Left renal pelvis (tissue), 4 donors: ENCODE measurements around the gene SAC3D1. TPM values are rescaled to one million over a fixed set of nuclear protein-coding genes. Genes with fewer than 3 reads are reported as not detected.

Source experiments
- DNase-seq, 4 donors: peaks; one replicate each; pipeline ENCODE4 v3.0.0-alpha.2; 2013; ENCODE audit warnings: low read depth in 4 of 4, low spot score in 3 of 4
- polyA plus RNA-seq, 4 donors: library from polyadenylated mRNA; unstranded; fragments of 120-200 nt; gene quantifications; one replicate each; pipeline ENCODE4 v1.2.1, GENCODE V29; 2013; ENCODE audit not compliant: insufficient read length in 4 of 4

SAC3D1 gene
- polyA plus RNA-seq, 4 donors: 10.6 to 19.5 (median 11.3) TPM

GRCh38 chr11:65058419-65059054 is 17.5 kb downstream of the SAC3D1 start, which contains the start of gene NAALADL1:
TSS of gene NAALADL1 (minus strand) at chr11:65058553. CDS start at chr11:65058521, 32 bp downstream.
- no peak for DNase-seq

GRCh38 chr11:65059523-65059922 is 18.5 kb downstream of the SAC3D1 start:
- DNase-seq: no peak

- no peak for DNase-seq
Observed at GRCh38 chr11:65059959-65060824, 19.2 kb downstream of the SAC3D1 start.

- DNase-seq: no peak
Observed at GRCh38 chr11:65060913-65061408, 20.0 kb downstream of the SAC3D1 start.

- no peak for DNase-seq
Observed at GRCh38 chr11:65063532-65063931, 22.5 kb downstream of the SAC3D1 start.

- no peak for DNase-seq
Observed at GRCh38 chr11:65064847-65065240, 23.8 kb downstream of the SAC3D1 start.

- no peak for DNase-seq
Observed at GRCh38 chr11:65065851-65066250, 24.8 kb downstream of the SAC3D1 start.

- no peak for DNase-seq
Observed at GRCh38 chr11:65066315-65066714, 25.3 kb downstream of the SAC3D1 start.

- no peak for DNase-seq
Observed at GRCh38 chr11:65066805-65067291, 25.8 kb downstream of the SAC3D1 start.

- no peak for DNase-seq
Observed at GRCh38 chr11:65067446-65067845, 26.4 kb downstream of the SAC3D1 start.

- no peak for DNase-seq
Observed at GRCh38 chr11:65069217-65069616, 28.2 kb downstream of the SAC3D1 start.

GRCh38 chr11:65071907-65072630 is 31.1 kb downstream of the SAC3D1 start:
- DNase-seq: no peak

- no peak for DNase-seq
Observed at GRCh38 chr11:65072631-65072966, 31.6 kb downstream of the SAC3D1 start.

- DNase-seq: no peak
Observed at GRCh38 chr11:65077451-65077850, 36.4 kb downstream of the SAC3D1 start.

GRCh38 chr11:65078151-65078550 is 37.1 kb downstream of the SAC3D1 start:
- no peak for DNase-seq

- DNase-seq: no peak
Observed at GRCh38 chr11:65078786-65079342, 37.9 kb downstream of the SAC3D1 start.

GRCh38 chr11:65083134-65083833 is 42.3 kb downstream of the SAC3D1 start:
- no peak for DNase-seq

- peak; percentile 85 to 92 (median 88) for DNase-seq
Observed at GRCh38 chr11:65083834-65084597, 43.0 kb downstream of the SAC3D1 start, which contains the start of the genes CDCA5 and ZFPL1. TSS of gene CDCA5 (minus strand) at chr11:65084040. CDS start at chr11:65083978, 62 bp downstream. TSS of gene ZFPL1 (plus strand) at chr11:65084222. CDS start at chr11:65084699, 477 bp downstream.
